Smooth muscle cell (in vitro differentiated cells): Measurements from ENCODE around the gene ANK2. TPM values are rescaled to one million over a fixed set of nuclear protein-coding genes. Genes with fewer than 3 reads are reported as not detected.

ENCODE experiments used
- DNase-seq: peaks from one replicate; lab custom pipeline; 2025; ENCODE audit not compliant: unreplicated experiment; lab: John Stamatoyannopoulos, UW
- H2AFZ ChIP-seq: fragments of 200-600 bp; sonication (generic); 2 replicates; pipeline ENCODE4 v1.6.0; 2016; ENCODE audit warnings: antibody characterized with exemption, low read depth, mild to moderate bottlenecking
- H3F3A ChIP-seq: fragments of 200-600 bp; sonication (generic); 2 replicates; pipeline ENCODE4 v1.6.0; 2017; ENCODE audit warnings: antibody characterized with exemption, low read depth
- H3K27ac ChIP-seq: fragments of 200-600 bp; sonication (generic); 2 replicates; pipeline ENCODE4 v1.5.1; 2016; ENCODE audit warnings: low read depth, mild to moderate bottlenecking
- H3K27me3 ChIP-seq: fragments of 200-600 bp; sonication (generic); 2 replicates; pipeline ENCODE4 v1.6.1; 2016; ENCODE audit warnings: low read depth, mild to moderate bottlenecking
- H3K36me3 ChIP-seq: fragments of 200-600 bp; sonication (generic); 2 replicates; pipeline ENCODE4 v1.5.1; 2016; ENCODE audit warnings: low read depth
- H3K4me1 ChIP-seq: fragments of 200-600 bp; sonication (generic); 2 replicates; pipeline ENCODE4 v1.5.1; 2016; ENCODE audit warnings: low read depth
- H3K4me2 ChIP-seq: fragments of 200-600 bp; sonication (generic); 2 replicates; pipeline ENCODE4 v1.6.0; 2016; ENCODE audit warnings: mild to moderate bottlenecking
- H3K4me3 ChIP-seq: fragments of 200-600 bp; sonication (generic); 2 replicates; pipeline ENCODE4 v1.5.1; 2016; ENCODE audit warnings: mild to moderate bottlenecking
- H3K79me2 ChIP-seq: fragments of 200-600 bp; sonication (generic); 2 replicates; pipeline ENCODE4 v1.6.0; 2016; ENCODE audit warnings: low read depth, mild to moderate bottlenecking
- H3K9ac ChIP-seq: fragments of 200-600 bp; sonication (generic); 2 replicates; pipeline ENCODE4 v1.6.0; 2016; ENCODE audit warnings: low read depth
- H3K9me3 ChIP-seq: fragments of 200-600 bp; sonication (generic); replicated peaks from 2 replicates; pipeline ENCODE4 v1.5.1; 2016; ENCODE audit warnings: low read depth
- H4K20me1 ChIP-seq: fragments of 200-600 bp; sonication (generic); 2 replicates; pipeline ENCODE4 v1.6.0; 2016; ENCODE audit warnings: low read depth
- CTCF ChIP-seq: fragments of 200-600 bp; sonication (generic); IDR thresholded peaks from 2 replicates; pipeline ENCODE4 v1.5.1; 2017; ENCODE audit warnings: borderline replicate concordance, mild to moderate bottlenecking, antibody characterized with exemption; ENCODE audit not compliant: insufficient read depth, poor library complexity, severe bottlenecking
- whole genome bisulfite sequencing: methylation state at CpG from one replicate; pipeline ENCODE4 v1.1.7; 2016; ENCODE audit warnings: low lambda C conversion rate; 5-methylcytosine and 5-hydroxymethylcytosine counted together
- polyA plus RNA-seq: library from polyadenylated mRNA; unstranded; fragments of >200 nt; fragmentation: Nextera tagmentation; extraction: Ambion mirVana; gene quantifications from 2 replicates; pipeline ENCODE4 v1.2.1, GENCODE V29; 2016
- total RNA-seq: library from RNA; depleted of rRNA; stranded (reverse); fragments of >200 nt; gene quantifications from 2 replicates; pipeline ENCODE4 v1.2.3, GENCODE V29; 2014

ANK2 gene
- total and polyA plus RNA-seq, 2 experiments from 2014 or later = 2.2 to 8.1 TPM

DNA sequence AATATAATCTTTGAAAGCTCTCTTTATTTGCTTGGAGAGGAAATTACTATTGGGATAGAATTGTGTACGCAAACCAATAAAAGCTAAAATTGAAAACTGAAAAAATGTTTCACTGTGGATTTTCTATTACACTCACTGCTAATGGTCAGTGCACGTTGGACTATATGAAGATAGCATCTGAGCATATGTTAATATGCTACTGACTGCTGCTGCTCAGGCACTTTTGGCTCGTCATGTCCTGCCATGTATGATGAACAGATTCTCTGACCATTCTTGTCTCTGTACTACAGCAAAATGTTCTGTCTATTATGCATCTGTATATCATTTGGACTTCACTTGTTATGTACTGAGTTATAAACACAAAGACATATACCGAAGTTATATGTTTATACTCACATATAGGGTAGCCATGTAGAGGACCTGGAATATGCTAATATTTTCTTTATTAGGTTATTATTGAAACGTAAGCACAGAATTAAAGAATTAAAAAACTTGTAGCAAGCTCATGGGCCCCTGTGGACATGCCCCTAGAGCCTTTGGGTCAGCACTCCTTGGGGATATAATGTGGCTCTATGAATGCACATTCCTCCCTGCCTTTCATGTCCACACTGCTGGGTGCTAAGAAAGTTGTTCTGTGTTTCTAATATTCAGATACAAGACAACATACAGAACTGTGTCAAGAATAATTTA, 120.8 kb downstream of the ANK2 start:
- H3K9me3 ChIP-seq = no peaks in the 10 kb centered on the region
- H3K9ac ChIP-seq = no peak overlapping the region
- H3K4me2 ChIP-seq = no peak overlapping the region
- no peak overlapping the region for H3K4me3 ChIP-seq
- no peak overlapping the region for H3K27ac ChIP-seq
- H4K20me1 ChIP-seq = no peaks in the 10 kb centered on the region
- no peaks in the 10 kb centered on the region for H3K36me3 ChIP-seq
- no peaks in the 10 kb centered on the region for H3F3A ChIP-seq
- no peaks in the 10 kb centered on the region for H3K27me3 ChIP-seq
- H3K4me1 ChIP-seq = peaks cover 39% of the 10 kb centered on the region
- no peak for TF ChIP-seq CTCF
- DNase-seq = no peak
- no peak overlapping the region for H2AFZ ChIP-seq
- H3K79me2 ChIP-seq = no peaks in the 10 kb centered on the region
- WGBS = 87% methylated on average over 5 of the region's 5 CpGs

- H3K9ac ChIP-seq = no peak overlapping the region
- no peak overlapping the region for H3K4me3 ChIP-seq
- no peak for DNase-seq
- peak overlapping the region; percentile 25 for H3K4me2 ChIP-seq
- no peaks in the 10 kb centered on the region for H3F3A ChIP-seq
- no peaks in the 10 kb centered on the region for H3K27me3 ChIP-seq
- H3K79me2 ChIP-seq = no peaks in the 10 kb centered on the region
- TF ChIP-seq CTCF = no peak
- no peaks in the 10 kb centered on the region for H3K9me3 ChIP-seq
- 14% methylated on average over 2 of the region's 2 CpGs for WGBS
- no peaks in the 10 kb centered on the region for H3K36me3 ChIP-seq
- no peak overlapping the region for H2AFZ ChIP-seq
- no peaks in the 10 kb centered on the region for H4K20me1 ChIP-seq
- H3K27ac ChIP-seq = no peak overlapping the region
- peaks cover 39% of the 10 kb centered on the region for H3K4me1 ChIP-seq
Observed at GRCh38 chr4:113170805-113171468, 121.5 kb downstream of the ANK2 start.

GRCh38 chr4:113173126-113173792, 123.8 kb downstream of the ANK2 start:
- Histone ChIP-seq H3K4me3 (no peak overlapping the region), H3F3A (no peaks in the 10 kb centered on the region), H3K36me3 (no peaks in the 10 kb centered on the region), H3K27me3 (no peaks in the 10 kb centered on the region), H3K9ac (no peak overlapping the region), H4K20me1 (no peaks in the 10 kb centered on the region), H2AFZ (no peak overlapping the region), H3K4me1 (peaks cover 38% of the 10 kb centered on the region), H3K9me3 (no peaks in the 10 kb centered on the region), H3K79me2 (no peaks in the 10 kb centered on the region), H3K4me2 (no peak overlapping the region), H3K27ac (no peak overlapping the region)
- TF ChIP-seq CTCF = no peak
- DNase-seq = no peak
- 93% methylated on average over 5 of the region's 5 CpGs for WGBS
